OCI-LY7 (cell line): ENCODE measurements around the gene NPS.

Experiments
- CTCF ChIP-seq: fragments of 200-600 bp; sonication (generic); conservative IDR thresholded peaks from 2 replicates; pipeline ENCODE4 v1.5.1; 2014; ENCODE audit warnings: mild to moderate bottlenecking, antibody characterized with exemption, low read length, moderate library complexity, mixed read lengths
- EZH2phosphoT487 ChIP-seq: fragments of 200-600 bp; sonication (generic); IDR thresholded peaks from 2 replicates; pipeline ENCODE4 v1.6.1; 2018; ENCODE audit warnings: low read depth, borderline replicate concordance, mild to moderate bottlenecking, mixed run types, antibody characterized with exemption, low read length, moderate library complexity, mixed read lengths

- TF ChIP-seq CTCF, result peak; percentile 65
- no peak for TF ChIP-seq EZH2phosphoT487
These were observed 28.5 kb downstream of the NPS start for GRCh38 chr10:127577376-127578258.
